Neuronal stem cell (in vitro differentiated cells): ENCODE data around the gene B3GNT8.
A peak's percentile ranks its signal among the peaks of the same experiment; 100 is the strongest.

Experiments used
- DNase-seq: peaks from one replicate; pipeline ENCODE4 v3.0.0-alpha.2; 2013; ENCODE audit warnings: low spot score
- H2AFZ ChIP-seq: one replicate; pipeline ENCODE4 v1.6.1; 2013; ENCODE audit warnings: mild to moderate bottlenecking, low read length, inconsistent platforms
- H2AK5ac ChIP-seq: 2 replicates; pipeline ENCODE4 v1.6.1; 2013; ENCODE audit warnings: low read depth, mild to moderate bottlenecking, inconsistent platforms, low read length, moderate library complexity, mixed read lengths
- H2BK120ac ChIP-seq: 2 replicates; pipeline ENCODE4 v1.6.1; 2013; ENCODE audit warnings: low read depth, mild to moderate bottlenecking, inconsistent platforms, low read length, moderate library complexity, mixed read lengths
- H2BK12ac ChIP-seq: one replicate; pipeline ENCODE4 v1.6.1; 2013; ENCODE audit warnings: low read length, inconsistent platforms
- H2BK15ac ChIP-seq: 2 replicates; pipeline ENCODE4 v1.6.1; 2013; ENCODE audit warnings: mild to moderate bottlenecking, low read length, inconsistent platforms, mixed read lengths
- H2BK5ac ChIP-seq: one replicate; pipeline ENCODE4 v1.6.1; 2013; ENCODE audit warnings: inconsistent platforms, mild to moderate bottlenecking, low read length, moderate library complexity
- H3K14ac ChIP-seq: one replicate; pipeline ENCODE4 v1.6.1; 2013; ENCODE audit warnings: low read length, inconsistent platforms
- H3K18ac ChIP-seq: 2 replicates; pipeline ENCODE4 v1.6.1; 2013; ENCODE audit warnings: low read length, inconsistent platforms
- H3K23ac ChIP-seq: 2 replicates; pipeline ENCODE4 v1.6.1; 2013; ENCODE audit warnings: low read depth, mild to moderate bottlenecking, mixed read lengths, low read length, inconsistent platforms; ENCODE audit not compliant: poor library complexity
- H3K27ac ChIP-seq: replicated peaks from 3 replicates; pipeline ENCODE4 v1.5.1; 2013; ENCODE audit warnings: low read length, inconsistent platforms
- H3K27me3 ChIP-seq, 3 experiments: 2 replicates each; pipeline ENCODE4 v1.6.1; 2013; ENCODE audit warnings: low read length in 3 of 3, mild to moderate bottlenecking in 2 of 3, inconsistent platforms in 1 of 3, low read depth in 1 of 3, mixed read lengths in 1 of 3, moderate library complexity in 1 of 3; ENCODE audit not compliant: control insufficient read depth in 3 of 3, insufficient read depth in 3 of 3
- H3K36me3 ChIP-seq, 2 donors: replicated peaks in 1 of 2; 2 replicates each; pipeline ENCODE4 v1.6.1; 2013; ENCODE audit warnings: low read length in 2 of 2; ENCODE audit not compliant: control insufficient read depth in 2 of 2, insufficient read depth in 2 of 2
- H3K4ac ChIP-seq: 2 replicates; pipeline ENCODE4 v1.6.1; 2013; ENCODE audit warnings: inconsistent platforms, mild to moderate bottlenecking, low read length, moderate library complexity
- H3K4me1 ChIP-seq, 2 donors: 1 replicate in 1 of 2; 2 replicates in 1 of 2; pipeline ENCODE4 v1.6.1; 2013; ENCODE audit warnings: low read length in 2 of 2, low read depth in 1 of 2; ENCODE audit not compliant: control insufficient read depth in 2 of 2, insufficient read depth in 1 of 2
- H3K4me2 ChIP-seq: one replicate; pipeline ENCODE4 v1.6.1; 2013; ENCODE audit warnings: mild to moderate bottlenecking, low read length, inconsistent platforms; ENCODE audit not compliant: insufficient read depth, poor library complexity, severe bottlenecking
- H3K4me3 ChIP-seq, 2 donors: 2 replicates each; pipeline ENCODE4 v1.5.1; 2013; ENCODE audit warnings: low read length in 2 of 2, mild to moderate bottlenecking in 2 of 2, inconsistent platforms in 1 of 2, moderate library complexity in 1 of 2
- H3K79me1 ChIP-seq: one replicate; pipeline ENCODE4 v1.6.1; 2013; ENCODE audit warnings: low read depth, mild to moderate bottlenecking, inconsistent platforms, low read length, moderate library complexity
- H3K9ac ChIP-seq: one replicate; pipeline ENCODE4 v1.6.1; 2013; ENCODE audit warnings: mild to moderate bottlenecking, low read depth, low read length, inconsistent platforms; ENCODE audit not compliant: poor library complexity
- H3K9me3 ChIP-seq, 2 donors: replicated peaks in 1 of 2; 2 replicates each; pipeline versions ENCODE3 to v1.6.1; 2013; ENCODE audit warnings: low read length in 2 of 2, mild to moderate bottlenecking in 2 of 2, inconsistent platforms in 1 of 2, low read depth in 1 of 2, mixed read lengths in 1 of 2, moderate library complexity in 1 of 2; ENCODE audit not compliant: control insufficient read depth in 2 of 2, insufficient read depth in 1 of 2
- H4K8ac ChIP-seq: one replicate; pipeline ENCODE4 v1.6.1; 2013; ENCODE audit warnings: low read depth, mild to moderate bottlenecking, inconsistent platforms, low read length, moderate library complexity
- H4K91ac ChIP-seq: one replicate; pipeline ENCODE4 v1.6.1; 2013; ENCODE audit warnings: low read length, low read depth, mild to moderate bottlenecking, inconsistent platforms; ENCODE audit not compliant: poor library complexity
- WGBS, 2 donors: extraction: QIAGEN DNeasy Blood & Tissue Kit; methylation state at CpG; one replicate each; pipeline ENCODE4 v1.1.7; 2013; ENCODE audit warnings: missing lambda C conversion rate in 2 of 2, mixed read lengths in 1 of 2; ENCODE audit not compliant: insufficient read length in 2 of 2, insufficient replicate concordance in 1 of 2; ENCODE audit errors: extremely low coverage in 2 of 2; 5-methylcytosine and 5-hydroxymethylcytosine counted together

Gene B3GNT8

DNA sequence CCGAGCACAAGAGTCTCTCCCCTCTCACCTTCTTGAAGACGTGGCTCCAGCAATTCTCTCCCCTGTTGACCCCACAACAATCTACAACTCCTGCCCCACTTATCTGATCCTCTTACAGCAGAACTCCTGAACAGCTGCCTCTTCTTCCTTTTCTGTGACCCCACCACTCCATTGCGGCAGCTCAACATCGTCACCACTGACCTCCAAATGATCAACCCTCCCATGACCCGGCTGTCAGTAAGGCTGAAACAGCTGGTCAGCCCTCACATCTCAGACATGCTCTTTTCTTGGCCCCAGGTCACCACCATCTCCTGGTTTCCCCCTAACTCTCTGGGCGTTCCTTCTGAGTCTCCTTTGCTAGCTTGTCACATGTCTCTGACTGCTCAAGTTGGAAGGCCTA is 31.8 kb downstream of the B3GNT8 start:
- H2AFZ ChIP-seq: no peak overlapping the region
- peak overlapping the region; percentile 9 to 29 for H3K4me3 ChIP-seq
- H3K18ac ChIP-seq: no peak overlapping the region
- H3K14ac ChIP-seq: no peak overlapping the region
- peaks cover 3 to 5% of the 10 kb centered on the region in 2 donors for H3K4me1 ChIP-seq
- no peak overlapping the region for H3K23ac ChIP-seq
- H3K27ac ChIP-seq: no peak overlapping the region
- no peak overlapping the region for H4K91ac ChIP-seq
- WGBS, 2 donors: no CpG with 5 or more reads among the region's 6 CpGs
- peaks cover 13 to 18% of the 10 kb centered on the region in 2 donors for H3K36me3 ChIP-seq
- no peaks in the 10 kb centered on the region for H3K27me3 ChIP-seq
- H2AK5ac ChIP-seq: no peak overlapping the region
- H3K9ac ChIP-seq: no peak overlapping the region
- H2BK5ac ChIP-seq: no peak overlapping the region
- no peak overlapping the region for H2BK120ac ChIP-seq
- no peak overlapping the region for H4K8ac ChIP-seq
- H3K9me3 ChIP-seq: no peaks in the 10 kb centered on the region
- H3K4ac ChIP-seq: no peak overlapping the region
- no peak for DNase-seq
- H3K4me2 ChIP-seq: no peak overlapping the region
- H3K79me1 ChIP-seq: peaks cover 4% of the 10 kb centered on the region
- H2BK15ac ChIP-seq: no peak overlapping the region
- no peak overlapping the region for H2BK12ac ChIP-seq

DNA sequence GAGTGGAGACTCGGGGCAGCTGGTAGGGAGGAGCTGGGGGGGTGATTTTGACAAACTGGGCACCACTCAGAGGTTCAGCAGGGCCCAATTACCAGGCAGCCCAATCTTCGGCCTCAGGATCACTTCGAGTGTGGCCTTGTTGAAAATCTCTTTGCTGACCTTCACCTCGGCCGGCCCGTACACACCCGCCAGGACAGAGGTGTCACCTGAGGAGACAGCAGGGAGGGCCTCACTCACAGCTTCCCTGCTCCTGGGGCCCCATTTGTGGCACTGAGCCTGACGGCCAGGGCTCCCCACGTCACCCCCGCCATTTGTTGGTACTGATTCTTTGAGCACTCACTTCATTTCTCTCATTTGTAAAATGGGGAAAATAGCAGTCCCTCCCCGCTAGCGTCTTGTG is 34.4 kb downstream of the B3GNT8 start:
- Histone ChIP-seq H2BK12ac (no peak overlapping the region), H3K9me3 (no peaks in the 10 kb centered on the region), H3K4me3 (no peak overlapping the region), H3K14ac (no peak overlapping the region), H3K9ac (no peak overlapping the region), H2AK5ac (no peak overlapping the region), H3K36me3 (peaks cover 16 to 33% of the 10 kb centered on the region in 2 donors), H3K4me2 (no peak overlapping the region), H2BK15ac (no peak overlapping the region), H3K18ac (no peak overlapping the region), H2BK120ac (no peak overlapping the region), H2AFZ (no peak overlapping the region), H3K27ac (no peak overlapping the region), H3K4ac (no peak overlapping the region), H2BK5ac (no peak overlapping the region), H4K8ac (no peak overlapping the region), H3K79me1 (peaks cover 4% of the 10 kb centered on the region), H4K91ac (no peak overlapping the region), H3K27me3 (no peaks in the 10 kb centered on the region), H3K23ac (no peak overlapping the region), H3K4me1 (no peaks in the 10 kb centered on the region)
- no CpG with 5 or more reads among the region's 12 CpGs for WGBS, 2 donors
- no peak for DNase-seq

DNA sequence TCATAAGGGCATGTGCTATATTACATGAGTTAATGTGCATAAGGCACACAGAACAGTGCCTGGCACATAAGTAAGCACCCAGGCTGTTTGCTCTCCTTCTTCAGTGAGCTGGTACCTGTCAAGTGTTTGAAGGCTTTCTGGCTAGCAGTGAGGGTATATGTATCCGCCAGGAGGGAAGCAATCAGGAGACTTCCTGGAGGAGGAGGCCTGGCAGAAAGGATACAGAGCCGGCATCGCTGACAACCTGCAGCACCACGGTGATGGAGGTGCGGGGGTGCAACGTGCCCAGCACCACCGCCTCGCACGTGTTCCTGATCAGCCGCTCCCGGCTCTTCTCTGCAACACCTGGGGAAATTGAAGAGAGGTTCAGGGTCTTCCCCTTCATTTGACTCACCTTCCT is 35.6 kb downstream of the B3GNT8 start:
- Histone ChIP-seq H2BK12ac (no peak overlapping the region), H3K27ac (no peak overlapping the region), H3K18ac (no peak overlapping the region), H3K79me1 (peaks cover 4% of the 10 kb centered on the region), H3K14ac (no peak overlapping the region), H3K9me3 (no peaks in the 10 kb centered on the region), H2AFZ (no peak overlapping the region), H4K8ac (peak overlapping the region; percentile 92), H2AK5ac (no peak overlapping the region), H3K4me2 (no peak overlapping the region), H3K23ac (no peak overlapping the region), H3K4ac (no peak overlapping the region), H2BK120ac (no peak overlapping the region), H2BK5ac (no peak overlapping the region), H3K4me3 (no peak overlapping the region), H2BK15ac (no peak overlapping the region), H3K36me3 (peaks cover 16 to 43% of the 10 kb centered on the region in 2 donors), H3K9ac (no peak overlapping the region), H3K27me3 (no peaks in the 10 kb centered on the region), H4K91ac (no peak overlapping the region), H3K4me1 (no peaks in the 10 kb centered on the region)
- WGBS, 2 donors: no CpG with 5 or more reads among the region's 11 CpGs
- DNase-seq: no peak

DNA sequence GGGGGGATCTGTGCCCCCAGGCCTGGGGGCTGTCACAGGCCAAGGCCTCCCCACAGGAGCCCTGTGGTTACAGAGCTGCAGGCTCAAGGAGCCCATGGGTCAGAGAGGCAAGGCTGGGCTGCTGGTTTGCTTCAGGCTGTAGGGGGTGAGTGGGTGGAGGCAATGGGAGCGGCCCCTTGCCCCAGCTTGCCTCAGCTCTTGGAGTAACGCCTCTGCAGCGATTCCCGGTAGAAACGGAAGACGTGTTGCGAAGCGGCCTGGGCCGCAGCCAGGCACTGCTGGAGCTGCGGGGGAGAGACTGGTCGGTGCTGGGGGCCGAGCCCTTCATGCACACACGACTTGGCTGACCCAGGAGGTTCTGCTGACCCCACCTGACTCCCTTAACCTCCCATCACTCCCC is 40.7 kb downstream of the B3GNT8 start:
- WGBS, 2 donors: no CpG with 5 or more reads among the region's 13 CpGs
- Histone ChIP-seq H3K18ac (no peak overlapping the region), H2BK120ac (no peak overlapping the region), H3K79me1 (peaks cover 4% of the 10 kb centered on the region), H2BK12ac (no peak overlapping the region), H3K4me2 (no peak overlapping the region), H3K4ac (no peak overlapping the region), H4K91ac (no peak overlapping the region), H2BK15ac (no peak overlapping the region), H3K9me3 (no peaks in the 10 kb centered on the region), H3K9ac (no peak overlapping the region), H3K36me3 (peaks cover 15 to 62% of the 10 kb centered on the region in 2 donors), H2AK5ac (no peak overlapping the region), H4K8ac (no peak overlapping the region), H3K4me1 (no peaks in the 10 kb centered on the region), H3K4me3 (no peak overlapping the region), H2AFZ (no peak overlapping the region), H3K27me3 (no peaks in the 10 kb centered on the region), H3K27ac (no peak overlapping the region), H2BK5ac (no peak overlapping the region), H3K23ac (no peak overlapping the region), H3K14ac (no peak overlapping the region)
- no peak for DNase-seq
